Measurements from ENCODE around the gene MRPL51.
"Not testable (repeated sequence)": the region's sequence is repeated elsewhere in the genome, so short reads cannot be mapped to it uniquely, and the experiment has no call there.

MRPL51 gene

DNA sequence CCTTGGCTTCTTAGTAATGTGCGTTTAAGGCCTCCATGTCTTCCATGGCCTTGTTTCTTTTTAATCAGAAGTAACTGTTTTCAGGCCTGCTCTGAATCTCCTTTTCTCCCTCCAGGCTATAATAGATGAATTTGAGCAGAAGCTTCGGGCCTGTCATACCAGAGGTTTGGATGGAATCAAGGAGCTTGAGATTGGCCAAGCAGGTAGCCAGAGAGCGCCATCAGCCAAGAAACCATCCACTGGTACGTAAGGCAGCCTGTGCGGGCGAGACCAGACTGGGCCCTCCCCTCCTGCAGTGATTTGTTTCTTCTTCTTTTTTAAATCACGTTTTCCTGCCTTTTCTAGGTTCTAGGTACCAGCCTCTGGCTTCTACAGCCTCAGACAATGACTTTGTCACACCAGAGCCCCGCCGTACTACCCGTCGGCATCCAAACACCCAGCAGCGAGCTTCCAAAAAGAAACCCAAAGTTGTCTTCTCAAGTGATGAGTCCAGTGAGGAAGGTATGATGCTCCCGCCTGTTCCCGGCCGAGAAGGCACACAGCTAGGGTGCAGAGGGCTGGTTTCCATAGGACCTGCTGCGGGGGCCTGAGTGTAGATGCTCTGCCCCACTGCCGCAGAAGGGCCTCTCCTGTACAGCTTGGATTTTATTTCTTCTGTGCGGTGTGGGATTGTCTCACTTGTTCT is 37.7 kb upstream of the MRPL51 start:
- no peak for DNase-seq

DNA sequence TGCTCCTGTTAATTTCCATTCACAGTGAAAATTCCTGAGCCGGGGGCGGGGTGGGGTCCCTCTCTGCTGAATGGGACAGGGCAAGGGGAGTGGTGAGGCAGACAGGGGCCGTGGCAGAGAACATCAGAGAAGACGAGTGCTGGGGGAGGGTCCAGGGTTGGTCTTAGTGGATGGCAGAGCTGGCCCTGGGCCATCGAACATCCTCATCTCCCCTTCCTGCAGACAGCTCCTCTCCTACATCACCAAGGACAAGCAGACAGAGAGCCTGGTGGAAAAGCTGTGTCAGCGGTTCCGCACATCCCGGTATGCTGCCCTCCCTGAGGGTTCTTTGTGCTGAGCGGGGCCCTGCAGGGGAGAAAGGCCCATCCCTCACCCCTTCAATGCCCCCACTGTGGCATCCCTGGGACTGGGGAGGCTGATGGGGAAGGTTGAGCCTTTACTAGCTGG is 36.3 kb upstream of the MRPL51 start:
- DNase-seq = no peak

DNA sequence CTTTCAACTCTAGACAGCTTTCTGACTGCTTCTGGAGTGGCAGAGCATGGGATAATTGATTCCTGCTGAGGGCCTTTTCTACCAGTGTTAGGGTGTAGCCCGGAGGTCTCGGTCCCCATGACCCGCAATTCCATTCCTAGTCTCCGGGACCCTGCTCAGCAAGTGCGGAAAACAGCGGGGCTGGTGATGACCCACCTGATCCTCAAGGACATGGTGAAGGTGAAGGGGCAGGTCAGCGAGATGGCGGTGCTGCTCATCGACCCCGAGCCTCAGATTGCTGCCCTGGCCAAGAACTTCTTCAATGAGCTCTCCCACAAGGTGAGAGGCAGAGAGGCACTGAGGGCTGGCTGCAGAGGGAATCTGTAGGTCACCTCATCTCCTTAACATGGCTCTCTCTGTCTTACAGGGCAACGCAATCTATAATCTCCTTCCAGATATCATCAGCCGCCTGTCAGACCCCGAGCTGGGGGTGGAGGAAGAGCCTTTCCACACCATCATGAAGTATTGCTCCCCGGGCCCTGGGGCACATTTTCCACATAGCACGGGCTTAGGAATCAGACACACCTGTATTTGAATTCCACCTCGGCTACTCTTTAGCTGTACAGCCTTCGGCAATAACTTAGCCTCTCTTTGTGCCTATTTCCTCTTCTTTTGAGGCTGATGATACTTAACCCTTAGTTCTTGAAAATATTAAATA is 35.6 kb upstream of the MRPL51 start:
- DNase-seq = no peak

DNA sequence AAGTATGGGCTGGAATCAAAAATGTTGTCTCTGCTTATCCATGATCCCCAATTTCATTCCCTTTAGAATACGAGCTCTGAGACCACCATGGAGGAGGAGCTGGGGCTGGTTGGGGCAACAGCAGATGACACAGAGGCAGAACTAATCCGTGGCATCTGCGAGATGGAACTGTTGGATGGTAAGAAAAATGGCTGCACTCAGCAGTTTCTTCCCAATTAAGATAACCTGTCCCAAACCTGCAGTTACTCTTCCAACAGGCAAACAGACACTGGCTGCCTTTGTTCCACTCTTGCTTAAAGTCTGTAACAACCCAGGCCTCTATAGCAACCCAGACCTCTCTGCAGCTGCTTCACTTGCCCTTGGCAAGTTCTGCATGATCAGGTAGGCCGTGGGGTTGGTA is 34.6 kb upstream of the MRPL51 start:
- DNase-seq = no peak

DNA sequence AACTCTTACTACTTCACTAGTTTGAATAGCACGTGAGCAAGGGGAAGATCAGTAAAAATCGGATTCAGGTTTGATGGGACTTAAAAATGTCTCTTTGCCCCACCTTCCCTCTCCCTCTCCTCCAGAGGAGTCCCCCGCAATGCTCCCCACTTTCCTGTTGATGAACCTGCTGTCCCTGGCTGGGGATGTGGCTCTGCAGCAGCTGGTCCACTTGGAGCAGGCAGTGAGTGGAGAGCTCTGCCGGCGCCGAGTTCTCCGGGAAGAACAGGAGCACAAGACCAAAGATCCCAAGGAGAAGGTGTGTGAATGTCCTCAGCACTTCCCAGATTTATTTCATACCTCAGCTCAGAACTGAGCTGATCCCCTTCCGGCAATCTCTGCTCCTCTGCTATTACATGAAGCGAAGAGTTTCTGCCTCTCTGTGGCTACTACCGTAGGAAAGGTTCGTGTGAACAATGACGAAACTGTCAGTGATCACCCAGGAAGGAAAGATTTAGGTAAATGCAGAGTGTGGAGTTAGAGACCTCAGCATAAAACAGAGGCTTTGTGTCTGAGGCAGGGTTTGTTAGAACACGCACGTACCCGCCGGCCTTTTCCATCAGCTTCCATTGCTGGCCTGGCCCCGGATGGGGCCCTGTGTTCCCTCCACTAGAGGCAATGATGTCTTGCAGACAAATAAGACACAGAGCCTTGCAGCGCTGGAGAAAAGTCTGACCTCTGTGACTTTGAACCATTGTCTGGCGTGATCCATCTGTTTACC is 33.9 kb upstream of the MRPL51 start:
- no peak for DNase-seq

DNA sequence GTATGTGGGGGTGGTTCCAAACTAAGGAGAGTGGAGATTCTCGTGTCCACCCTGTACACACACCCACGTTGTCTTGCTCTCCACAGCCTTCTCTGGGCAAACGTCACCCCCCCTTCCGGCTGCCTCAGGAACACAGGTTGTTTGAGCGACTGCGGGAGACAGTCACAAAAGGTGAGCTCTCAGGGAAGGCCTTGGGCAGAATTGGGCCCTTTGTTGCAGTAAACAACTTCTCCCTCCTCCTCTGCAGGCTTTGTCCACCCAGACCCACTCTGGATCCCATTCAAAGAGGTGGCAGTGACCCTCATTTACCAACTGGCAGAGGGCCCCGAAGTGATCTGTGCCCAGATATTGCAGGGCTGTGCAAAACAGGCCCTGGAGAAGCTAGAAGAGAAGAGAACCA is 33.1 kb upstream of the MRPL51 start:
- no peak for DNase-seq

DNA sequence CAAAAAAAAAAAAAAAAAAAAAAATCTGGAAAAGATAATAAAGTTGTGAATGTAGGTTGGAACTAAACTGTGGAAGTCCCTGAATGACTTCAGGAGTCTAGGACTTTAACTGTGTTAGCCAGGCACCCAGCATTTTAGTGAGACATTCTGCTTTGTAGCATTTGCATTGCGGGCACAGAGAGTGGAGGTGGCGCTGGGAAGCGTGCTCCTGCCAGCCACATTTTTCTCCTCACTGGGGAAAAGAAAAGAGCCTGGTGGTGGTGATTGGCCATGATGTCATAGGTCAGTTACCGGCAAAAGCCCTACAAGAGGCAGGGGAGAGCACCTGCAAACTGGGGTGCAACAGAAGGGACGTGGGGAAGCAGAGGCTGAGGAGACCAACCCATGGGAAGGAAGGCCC is 31.6 kb upstream of the MRPL51 start:
- no peak for DNase-seq

DNA sequence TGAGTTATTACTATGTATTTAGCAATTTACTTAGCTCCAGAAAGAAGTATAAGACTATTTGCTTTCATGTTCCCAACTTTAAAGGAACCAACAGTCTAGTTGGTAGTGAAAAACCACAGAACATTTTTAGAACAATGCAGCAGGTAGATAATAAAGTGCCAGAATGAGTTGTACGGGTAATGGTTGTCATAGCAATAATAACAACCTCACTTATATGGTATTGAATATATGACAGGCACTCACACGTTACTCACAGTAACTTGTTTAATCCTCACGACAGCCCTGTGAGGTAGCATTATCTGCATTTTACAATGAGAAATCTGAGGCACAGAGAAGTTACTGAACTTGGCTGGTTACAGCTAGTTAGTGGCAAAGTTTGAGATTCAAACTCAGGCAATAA is 30.6 kb upstream of the MRPL51 start:
- DNase-seq = no peak

DNA sequence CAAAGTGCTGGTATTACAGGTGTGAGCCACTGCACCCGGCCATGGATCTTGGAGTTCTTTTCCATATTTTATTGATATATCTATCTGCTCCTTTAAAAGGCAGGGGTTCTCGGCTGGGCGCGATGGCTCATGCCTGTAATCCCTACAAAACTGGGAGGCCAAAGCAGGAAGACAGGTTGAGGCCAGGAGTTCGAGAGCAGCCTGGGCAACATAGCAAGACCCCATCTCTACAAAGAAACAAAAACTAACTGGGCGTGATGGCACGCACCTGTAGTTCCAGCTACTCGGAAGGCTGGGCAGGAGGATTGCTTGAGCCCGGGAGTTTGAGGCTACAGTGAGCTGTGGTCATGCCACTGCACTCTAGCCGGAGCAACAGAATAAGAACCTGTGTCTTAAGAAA is 29.1 kb upstream of the MRPL51 start:
- no peak for DNase-seq

DNA sequence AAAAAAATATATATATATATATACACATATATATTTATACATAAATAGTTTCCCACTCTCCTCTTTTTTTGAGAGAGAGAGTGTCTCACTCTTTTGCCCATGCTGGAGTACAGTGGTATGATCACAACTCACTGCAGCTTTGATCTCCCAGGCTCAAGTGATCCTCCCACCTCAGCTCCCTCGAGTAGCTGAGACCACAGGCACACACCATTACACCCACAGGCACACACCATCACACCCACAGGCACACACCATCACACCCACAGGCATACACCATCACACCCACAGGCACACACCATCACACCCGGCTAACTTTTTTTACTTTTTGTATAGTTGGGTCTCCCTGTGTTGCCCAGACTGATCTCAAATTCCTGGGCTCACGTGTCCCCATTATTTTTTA is 27.1 kb upstream of the MRPL51 start:
- DNase-seq = no peak

DNA sequence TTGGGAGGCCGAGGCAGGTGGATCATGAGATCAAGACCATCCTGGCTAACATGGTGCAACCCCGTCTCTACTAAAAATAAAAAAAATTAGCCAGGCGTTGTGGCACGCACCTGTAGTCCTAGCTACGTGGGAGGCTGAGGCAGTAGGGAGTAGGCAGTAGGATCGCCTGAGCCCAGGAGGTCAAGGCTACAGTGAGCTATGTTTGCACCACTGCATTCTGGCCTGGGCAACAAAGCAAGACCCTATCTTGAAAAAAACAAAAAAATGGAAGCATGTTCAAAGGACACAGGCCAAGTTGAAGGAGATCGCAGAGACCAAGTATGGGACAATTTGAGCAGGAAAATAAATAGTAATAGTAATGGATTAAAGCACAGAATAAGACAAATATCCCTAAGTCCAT is 15.0 kb upstream of the MRPL51 start:
- DNase-seq = no peak

DNA sequence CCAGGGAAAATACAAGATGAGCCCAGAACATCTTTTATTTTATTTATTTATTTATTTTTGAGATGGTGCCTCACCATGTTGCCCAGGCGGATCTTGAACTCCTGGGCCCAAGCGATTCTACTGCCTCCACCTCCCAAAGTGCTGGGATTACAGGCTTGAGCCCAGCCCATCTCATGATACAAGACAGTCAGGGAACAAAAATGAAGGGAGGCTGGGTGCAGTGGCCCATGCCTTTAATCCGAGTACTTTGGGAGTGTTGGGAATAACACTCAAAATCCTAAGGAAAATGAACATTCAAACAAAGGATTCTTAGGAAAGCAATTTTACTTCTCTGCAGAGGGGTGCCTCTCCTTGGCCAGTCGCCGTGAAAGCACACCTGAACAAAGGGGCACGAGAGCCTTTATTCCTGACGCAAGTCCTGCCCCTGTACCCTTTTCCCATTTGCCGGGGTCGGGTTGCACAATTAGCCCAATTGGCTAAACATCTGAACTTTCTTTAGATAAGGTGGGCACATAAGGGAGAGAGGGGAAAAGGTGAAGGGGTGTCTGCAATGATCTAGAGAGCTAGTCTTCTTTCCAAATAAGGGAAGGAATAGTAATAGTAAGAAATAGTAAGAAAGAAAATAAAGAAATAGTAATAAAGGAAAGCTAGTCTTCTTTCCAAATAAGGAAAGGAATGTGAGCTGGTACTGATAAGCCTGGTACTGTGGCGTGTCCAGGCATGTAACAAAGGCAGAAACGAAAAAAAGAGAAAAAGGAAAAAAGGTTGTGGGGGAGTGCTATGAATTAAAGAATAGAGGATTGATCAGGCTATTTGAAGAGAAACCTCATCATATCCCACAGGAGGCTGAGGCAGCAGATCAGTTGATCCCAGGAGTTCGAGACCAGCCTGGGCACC is 14.3 kb upstream of the MRPL51 start:
- no peak for DNase-seq

DNA sequence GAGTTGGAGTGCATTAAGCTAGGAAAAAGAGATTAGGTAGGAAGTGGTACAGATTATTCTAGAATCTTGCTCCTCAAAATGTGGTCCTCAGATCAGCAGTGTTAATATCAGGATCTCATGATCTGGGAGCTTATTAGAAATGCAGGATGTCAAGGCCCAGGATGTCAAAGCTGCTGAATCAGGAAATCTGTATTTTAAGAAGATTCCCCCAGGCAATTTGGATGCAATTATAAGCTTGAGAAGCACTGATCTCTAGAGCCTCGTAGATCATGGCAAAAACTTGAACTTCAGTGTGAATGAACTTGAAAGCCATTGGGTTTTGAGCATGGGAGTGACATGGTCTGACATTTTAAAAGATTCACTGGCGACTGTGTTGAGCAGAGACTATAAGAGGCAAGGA is 7.4 kb upstream of the MRPL51 start:
- DNase-seq = no peak

DNA sequence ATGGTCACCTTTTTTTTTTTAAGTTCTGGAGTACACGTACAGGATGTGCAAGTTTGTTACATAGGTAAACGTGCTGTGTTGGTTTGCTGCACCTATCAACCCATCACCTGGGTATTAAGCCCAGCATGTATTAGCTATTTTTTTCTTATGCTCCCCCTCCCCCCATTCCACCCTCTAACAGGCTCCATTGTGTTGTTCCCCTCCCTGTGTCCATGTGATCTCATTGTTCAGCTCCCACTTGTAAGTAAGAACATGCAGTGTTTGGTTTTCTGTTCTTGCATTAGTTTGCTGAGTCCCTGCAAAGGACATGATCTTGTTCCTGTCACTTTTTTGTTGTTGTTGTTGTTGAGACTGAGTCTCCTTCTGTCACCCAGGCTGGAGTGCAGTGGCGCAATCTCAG is 4.2 kb upstream of the MRPL51 start:
- not testable (repeated sequence) for DNase-seq

DNA sequence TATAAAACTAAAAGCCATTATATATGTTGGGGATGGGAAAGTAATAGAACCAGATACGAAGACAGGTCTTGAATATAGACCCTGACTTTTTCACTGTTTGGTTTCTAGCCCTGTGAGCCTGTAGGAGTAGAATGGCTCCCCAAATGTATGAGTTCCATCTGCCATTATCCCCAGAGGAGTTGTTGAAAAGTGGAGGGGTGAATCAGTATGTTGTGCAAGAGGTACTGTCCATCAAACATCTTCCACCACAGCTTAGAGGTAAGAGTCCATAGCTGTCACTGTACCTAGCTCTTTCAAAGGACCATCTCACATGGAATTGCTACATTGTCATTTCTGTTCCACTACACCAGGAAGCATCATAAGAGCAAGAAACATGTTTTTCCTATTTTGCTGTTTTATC is 1.9 kb upstream of the MRPL51 start:
- no peak for DNase-seq

DNA sequence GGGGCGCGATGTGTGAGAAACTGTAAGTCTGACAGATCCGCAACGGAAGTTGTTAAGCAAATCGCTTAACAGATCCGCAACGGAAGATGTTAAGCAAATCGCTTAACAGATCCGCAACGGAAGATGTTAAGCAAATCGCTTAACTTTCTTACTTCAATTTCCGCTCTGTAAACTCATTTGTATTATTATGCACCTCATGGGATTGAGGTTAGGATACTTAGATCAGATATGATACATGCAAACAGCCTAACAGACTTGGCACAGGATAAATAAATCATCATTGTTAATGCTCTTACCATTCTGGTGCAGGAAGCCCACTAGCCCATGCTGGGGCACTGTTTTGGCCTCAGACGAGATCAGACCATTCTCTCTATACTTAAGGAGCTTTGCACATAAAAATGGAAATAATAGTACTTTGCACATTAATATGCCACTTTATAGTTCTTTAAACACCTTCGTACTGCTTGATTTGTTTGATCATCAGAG is 1.2 kb upstream of the MRPL51 start:
- DNase-seq = no peak

DNA sequence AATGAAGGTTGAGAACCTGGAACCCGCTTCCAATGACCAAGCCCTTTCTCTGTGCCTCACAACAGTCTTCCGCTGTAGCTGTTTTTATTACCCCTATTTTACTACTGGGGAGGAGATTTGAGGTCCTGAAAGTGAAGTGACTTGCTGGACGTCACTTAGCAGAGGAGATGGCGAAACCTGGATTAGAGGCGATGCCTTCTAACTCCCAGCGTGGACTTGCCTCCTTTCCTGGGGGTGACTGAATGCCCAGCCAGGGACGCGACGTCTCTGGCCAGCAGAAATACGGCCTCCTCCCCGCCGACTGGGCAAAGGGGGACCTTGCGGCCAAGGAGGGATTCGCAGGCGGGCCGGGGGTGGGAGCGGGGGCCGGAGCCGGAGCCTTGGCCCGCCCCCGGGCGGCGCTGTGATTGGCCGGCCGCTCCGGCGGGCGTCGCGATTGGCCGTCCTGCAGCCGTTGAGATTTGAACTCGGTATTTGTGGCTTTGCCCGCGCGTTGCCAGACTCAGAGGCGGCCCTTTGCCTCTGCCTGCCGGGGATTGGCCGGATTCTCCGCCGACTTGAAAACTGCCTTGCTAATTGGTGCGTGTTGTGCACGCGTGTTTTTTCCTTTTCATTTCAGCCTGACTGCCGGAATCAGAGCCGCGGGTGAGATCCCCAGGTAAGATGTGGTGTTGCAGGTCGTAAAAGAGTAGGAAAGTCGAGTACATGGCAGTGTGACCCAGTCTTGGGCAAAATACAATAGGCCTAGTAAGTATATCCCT is 615 bp upstream of the MRPL51 start, which contains the start of gene NCAPD2:
Gene NCAPD2, plus strand, starts transcription at position 606 of the 761 bp plus-strand sequence. CDS start 997 bp downstream, outside the sequence.
- peak; percentile 91 for DNase-seq

DNA sequence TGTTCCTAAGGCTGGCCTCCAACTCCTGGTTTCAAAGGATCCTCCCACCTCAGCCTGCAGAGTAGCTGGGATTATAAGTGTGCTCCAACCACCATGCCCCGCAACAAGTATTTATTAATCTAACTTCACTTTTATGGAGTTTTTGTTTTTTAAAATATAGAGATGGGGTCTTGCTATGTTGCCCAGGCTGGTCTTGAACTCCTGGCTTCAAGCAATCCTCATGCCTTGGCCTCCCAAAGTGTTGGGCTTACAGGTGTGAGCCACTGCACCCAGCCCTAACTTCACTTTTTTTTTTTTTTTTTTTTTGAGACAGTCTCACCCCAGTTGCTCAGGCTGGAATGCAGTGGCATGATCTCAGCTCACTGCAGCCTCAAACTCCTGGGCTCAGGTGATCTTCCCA is 2.4 kb downstream of the MRPL51 start:
- DNase-seq = not testable (repeated sequence)

DNA sequence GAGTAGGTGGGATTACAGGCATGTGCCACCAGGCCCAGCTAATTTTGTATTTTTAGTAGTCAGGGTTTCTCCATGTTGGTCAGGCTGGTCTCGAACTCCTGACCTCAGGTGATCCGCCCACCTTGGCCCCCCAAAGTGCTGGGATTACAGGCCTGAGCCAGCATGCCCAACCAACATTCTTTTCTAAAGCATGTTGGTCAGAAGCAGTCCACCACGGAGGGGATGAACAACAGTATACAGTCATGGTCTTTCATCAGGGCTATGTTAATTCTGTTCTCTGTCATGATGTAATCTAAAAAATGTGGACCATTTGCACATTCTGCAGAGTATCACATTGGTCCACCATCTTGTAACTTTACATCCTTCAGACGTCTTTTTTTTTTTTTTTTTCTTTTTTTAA is 3.6 kb downstream of the MRPL51 start:
- no peak for DNase-seq

DNA sequence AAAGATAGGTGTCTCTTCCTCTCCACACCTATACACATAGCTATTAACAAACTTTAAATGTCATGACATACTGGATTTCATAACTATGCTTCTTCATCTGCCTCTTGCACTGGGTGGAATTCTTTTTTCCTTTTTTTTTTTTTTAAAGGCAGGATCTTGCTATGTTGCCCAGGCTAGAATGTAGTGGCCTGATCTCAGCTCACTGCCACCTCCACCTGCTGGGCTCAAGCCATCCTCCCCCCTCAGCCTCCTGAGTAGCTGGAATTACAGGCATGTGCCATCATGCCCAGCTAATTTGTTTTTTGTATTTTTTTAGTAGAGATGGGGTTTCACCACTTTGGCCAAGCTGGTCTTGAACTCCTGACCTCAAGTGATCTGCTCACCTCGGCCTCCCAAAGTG is 4.8 kb downstream of the MRPL51 start:
- no peak for DNase-seq

DNA sequence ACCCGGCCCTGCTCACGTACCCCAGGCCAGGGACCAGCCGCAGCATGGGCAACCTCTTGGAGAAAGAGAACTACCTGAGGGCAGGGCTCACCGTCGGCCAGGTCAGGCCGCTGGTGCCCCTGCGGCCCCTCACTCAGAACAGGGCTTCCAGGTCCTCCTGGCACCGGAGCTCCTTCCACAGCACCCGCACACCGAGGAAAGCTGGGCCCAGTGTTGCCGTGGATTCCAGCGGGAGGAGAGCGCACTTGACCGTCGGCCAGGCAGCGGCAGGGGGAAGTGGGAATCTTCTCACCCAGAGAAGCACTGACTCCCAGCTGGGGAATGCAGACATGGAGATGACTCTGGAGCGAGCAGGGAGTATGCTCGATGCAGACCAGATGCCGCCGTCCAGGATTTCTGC is 14.6 kb downstream of the MRPL51 start:
- DNase-seq = no peak

All from activated CD4-positive, CD25-positive, alpha-beta regulatory T cell treated with anti-CD3 and anti-CD28 coated beads, Interleukin-2, amount 50 U/mL, for 72 hours (primary cell).